Left hindlimb (tissue), 1 donor: Measurements from ENCODE around the gene MYO1G.

Source experiments
- DNase-seq: peaks from one replicate; pipeline ENCODE4 v3.0.0-alpha.2; 2018

MYO1G gene

GRCh38 chr7:44965937-44966730 lies 12.7 kb downstream of the MYO1G start:
- no peak for DNase-seq

- no peak for DNase-seq
These were observed 13.3 kb downstream of the MYO1G start for GRCh38 chr7:44965441-44965903.

DNA sequence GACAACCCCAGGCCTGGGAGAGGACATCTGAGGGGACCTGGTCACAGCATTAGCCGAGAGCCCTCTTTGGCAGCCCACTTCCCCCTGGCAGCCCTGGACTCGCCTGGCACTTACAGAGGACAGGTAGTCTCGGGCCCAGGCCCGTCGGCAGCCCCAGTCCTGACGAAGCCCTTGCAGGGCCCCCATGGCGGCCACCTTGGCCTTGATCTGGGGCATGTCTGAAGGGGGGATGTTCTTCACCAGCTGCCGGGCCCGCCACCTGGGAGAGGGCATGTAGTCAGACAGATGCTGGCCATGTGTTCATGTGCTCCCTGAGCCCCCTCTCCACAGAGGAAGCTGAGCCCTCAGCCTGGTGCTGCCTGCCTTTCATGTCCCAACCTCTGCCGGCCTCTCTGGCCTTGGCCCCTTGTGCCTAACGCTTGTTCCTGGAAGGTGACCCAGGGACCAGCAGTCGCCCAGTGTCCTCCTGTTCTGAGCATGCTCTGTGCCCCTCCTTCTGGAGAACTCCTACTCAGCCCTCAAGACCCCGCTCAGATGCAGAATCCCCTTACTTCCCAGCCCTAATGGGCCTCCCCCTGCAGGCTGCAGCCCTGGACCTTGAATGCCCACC lies 13.9 kb downstream of the MYO1G start:
- no peak for DNase-seq

DNA sequence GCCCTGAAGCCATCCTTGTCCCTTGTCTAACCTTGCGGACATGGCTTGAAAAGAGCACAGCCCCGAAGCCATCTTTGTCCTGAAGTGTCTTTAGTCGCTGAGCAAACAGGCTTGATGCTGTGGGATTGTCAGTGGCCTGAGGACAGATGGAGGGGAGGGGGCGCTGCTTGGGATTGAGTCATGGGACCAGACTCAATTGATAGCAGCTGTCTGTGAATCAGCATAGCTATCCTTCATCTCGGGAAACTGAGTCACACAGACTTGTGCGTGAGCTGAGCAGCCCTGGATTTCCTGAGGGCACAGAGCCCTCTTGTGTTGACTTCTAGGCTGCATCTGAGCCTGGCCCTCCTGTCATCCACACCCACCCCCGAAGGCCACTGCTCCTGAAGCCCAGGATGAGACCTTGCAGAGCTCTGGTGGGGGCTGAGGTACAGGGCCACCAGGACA lies 14.4 kb downstream of the MYO1G start:
- no peak for DNase-seq

DNA sequence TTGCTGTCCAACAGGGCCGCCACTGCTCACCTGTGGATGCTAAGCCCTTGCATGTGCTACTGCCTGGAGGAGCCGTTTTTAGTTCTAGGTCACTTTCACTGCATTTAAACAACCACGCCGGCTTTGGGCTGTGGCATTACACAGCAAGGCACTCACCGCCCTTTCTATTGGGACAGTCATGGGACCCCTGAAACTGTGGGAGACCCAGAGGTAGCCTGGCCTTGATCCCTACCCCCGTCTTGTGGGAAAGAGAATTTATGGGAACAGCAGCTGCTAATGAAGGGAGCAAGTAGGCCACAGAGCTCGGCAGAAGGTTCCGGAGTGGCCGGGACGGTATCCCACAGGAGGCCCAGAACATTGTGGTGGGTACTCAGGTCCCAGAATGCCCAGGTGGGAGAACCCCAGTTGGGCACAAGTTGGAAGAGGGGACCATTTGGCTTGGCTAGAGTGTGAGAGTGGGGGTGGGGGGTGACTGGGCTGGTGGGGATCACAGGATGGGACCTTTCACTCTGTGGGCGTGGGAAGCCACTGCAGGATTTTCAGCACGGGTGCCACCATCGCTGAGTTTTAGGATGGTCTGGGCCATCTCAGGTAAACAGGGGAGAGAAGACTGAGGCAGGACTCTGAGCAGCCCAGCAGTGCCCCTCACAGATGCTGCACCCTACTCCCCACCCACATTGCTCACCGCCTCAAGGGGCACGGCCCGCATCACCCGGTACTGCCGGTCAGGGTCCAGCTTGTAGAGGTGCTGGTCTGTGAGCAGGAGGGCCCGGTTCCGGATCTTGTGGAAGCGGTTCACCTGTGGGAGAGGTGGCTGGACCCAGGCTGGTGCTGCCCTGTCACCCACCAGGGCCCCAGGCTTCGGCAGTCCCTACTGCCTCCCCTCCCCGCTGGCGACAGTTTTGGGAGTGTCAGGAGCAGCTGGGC lies 15.2 kb downstream of the MYO1G start:
- DNase-seq: no peak

DNA sequence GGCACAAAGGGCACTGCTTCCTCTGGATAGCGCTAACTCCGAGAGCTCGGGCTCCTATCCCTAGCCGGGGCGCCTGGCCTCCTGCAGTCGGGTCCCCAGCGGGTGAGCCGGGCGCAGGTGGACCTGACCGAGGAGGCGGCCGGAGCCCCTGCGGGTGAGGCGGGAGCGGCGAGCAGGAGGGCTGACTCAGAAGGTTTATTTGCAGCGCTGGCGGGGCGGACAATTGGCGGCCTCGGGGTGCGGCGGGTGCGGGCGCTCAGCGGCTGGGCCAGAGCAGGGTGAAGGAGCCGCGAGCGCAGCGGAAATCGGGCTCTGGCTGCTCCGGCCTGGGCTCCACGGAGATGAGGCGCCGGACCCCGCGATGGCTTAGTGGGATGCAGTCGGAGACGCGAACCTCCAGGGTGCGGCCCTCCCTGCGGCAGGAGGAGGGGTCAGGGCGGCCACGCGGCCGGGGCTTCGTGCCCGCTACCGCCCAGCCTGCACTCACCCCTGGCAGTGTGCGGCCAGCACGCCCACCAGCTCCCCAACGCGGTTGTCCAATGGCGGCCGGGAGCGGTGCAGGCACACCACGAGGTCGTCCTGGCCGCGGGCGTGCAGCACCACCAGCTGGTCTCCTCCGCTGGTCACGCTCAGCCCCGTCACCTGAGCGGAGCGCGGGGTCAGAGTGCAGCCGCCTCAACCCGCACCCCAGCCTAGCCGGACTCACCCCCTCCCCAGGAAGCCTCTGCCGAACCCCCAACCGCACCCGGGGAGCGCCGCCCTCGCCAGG lies 16.1 kb downstream of the MYO1G start:
- DNase-seq: peak; percentile 70

- DNase-seq: peak; percentile 31
These were observed 16.9 kb downstream of the MYO1G start for GRCh38 chr7:44961844-44962482.

DNA sequence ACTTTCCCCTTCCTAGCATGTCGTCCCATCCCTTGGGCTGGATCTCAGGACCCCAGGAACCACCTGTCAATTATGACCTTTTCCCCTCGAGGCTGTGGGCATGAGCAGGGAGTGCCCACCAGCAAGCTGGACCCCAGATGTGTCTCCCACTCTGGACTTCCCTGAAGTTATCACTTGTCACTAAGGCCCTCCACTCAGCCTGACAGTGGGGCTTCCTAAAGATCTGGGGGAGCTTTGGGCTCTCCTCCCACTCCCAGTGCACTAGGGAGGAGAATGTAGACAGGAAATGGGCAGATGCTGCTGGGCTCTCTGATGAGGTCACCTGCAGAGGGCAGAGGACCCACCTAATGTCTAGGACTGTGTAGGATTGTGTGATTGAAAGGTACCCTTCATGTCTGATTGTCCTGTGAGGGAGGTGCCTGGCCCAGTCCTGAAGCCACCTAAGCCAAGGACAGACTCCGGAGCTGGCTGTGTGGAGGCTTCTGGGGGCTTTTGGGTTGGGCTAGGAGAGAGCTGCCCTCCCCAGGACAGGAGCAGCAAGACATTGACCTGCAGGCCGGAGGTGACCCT lies 18.7 kb downstream of the MYO1G start:
- no peak for DNase-seq

DNA sequence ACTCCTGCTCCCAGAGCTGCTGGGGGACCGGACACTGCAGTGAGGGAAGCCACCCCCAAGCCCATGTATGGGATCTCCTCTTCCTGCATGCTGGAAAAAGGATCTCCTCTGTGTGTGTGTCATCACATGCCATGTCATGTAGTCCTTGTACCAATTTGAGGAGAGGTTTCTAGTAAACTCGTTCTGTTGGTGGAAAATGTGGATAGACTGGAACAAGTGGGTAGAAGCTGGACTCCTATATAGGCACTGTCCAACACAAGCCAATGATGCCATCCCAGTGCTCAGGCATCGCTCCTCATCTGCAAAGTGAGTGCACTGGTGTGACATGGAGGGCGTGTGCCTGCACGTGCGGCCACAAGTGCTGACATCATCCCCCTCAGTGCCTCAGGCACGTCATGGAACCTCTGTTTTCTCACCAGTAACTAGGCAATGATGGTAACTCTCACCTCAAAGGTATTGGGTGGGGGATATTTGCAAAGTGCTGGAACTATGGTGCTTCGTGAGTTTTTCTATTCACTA lies 19.3 kb downstream of the MYO1G start:
- peak; percentile 31 for DNase-seq

- DNase-seq: no peak
These were observed 20.0 kb downstream of the MYO1G start for GRCh38 chr7:44958645-44959344.

GRCh38 chr7:44956157-44956766 lies 22.6 kb downstream of the MYO1G start:
- DNase-seq: no peak

DNA sequence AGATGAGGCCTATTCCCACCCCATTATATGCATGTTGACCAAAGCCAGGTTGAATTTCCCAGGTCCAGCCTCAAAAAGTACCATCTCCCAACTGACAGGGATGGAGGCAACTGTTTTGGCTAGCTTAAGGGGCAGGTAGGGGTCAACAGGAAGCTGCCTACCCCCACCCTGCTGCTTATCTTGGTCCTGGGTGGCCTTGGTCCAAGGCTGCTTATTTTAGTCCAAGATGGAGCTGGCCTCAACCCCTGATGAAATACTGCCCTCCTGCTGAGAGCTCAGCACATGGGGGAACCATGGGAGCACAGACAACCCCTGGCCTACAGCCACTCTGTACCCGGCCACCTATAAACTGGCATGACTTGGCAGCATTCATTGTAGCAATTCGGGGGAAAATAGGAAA lies 23.1 kb downstream of the MYO1G start:
- DNase-seq: no peak

DNA sequence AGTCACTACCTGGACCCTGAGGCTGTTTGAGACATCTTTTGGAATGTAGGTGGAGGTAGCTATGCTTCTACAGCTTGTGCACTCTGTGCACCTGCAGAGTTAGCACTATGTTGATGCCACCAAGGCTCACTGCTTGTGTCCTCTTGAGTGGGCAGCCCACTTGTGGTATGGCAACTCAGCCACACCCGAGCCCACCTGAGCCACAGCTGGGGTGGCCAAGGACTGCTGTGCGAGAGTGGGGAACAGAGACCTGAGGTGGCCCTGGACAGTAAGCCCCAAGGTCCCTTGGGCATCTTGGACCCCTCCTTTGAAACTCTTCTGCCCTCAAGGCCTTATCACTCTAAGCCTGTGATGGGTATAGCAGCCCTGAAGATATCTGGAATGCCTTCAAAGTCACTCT lies 25.7 kb downstream of the MYO1G start:
- no peak for DNase-seq

- no peak for DNase-seq
These were observed 29.5 kb downstream of the MYO1G start for GRCh38 chr7:44949303-44949702.

GRCh38 chr7:44945479-44945878 lies 33.3 kb downstream of the MYO1G start:
- no peak for DNase-seq

- no peak for DNase-seq
These were observed 34.0 kb downstream of the MYO1G start for GRCh38 chr7:44944821-44945220.

GRCh38 chr7:44943631-44944030 lies 35.2 kb downstream of the MYO1G start:
- DNase-seq: no peak

- no peak for DNase-seq
These were observed 41.4 kb downstream of the MYO1G start for GRCh38 chr7:44937426-44937825.

DNA sequence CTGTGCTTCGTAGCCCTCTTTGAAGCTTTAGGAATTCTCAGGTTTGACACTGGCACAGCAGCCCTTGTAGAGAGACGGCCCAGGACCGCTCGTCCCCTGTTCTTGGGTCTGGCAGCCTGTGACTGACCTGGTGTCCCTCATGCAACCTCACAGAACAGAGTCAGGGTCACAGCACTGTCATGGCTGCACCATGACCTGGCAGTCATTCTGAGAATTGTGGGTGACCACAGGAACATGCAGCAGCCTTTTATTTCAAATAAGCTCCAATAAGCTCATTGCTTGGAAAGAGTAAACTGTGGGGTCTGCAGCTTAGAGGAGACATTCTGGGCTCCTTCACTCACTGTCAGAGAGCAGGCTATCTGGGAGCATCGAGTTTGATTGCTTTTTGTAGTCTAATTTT lies 42.5 kb downstream of the MYO1G start:
- no peak for DNase-seq

- DNase-seq: no peak
These were observed 43.2 kb downstream of the MYO1G start for GRCh38 chr7:44935583-44935982.
